GM21390 (cell line): ENCODE data around the gene EVC2.

Source experiments
- ATAC-seq: cut with Tn5 transposase; IDR thresholded peaks from one replicate; pipeline ENCODE4 v1.9.1; 2021; ENCODE audit not compliant: unreplicated experiment

EVC2 gene

GRCh38 chr4:5515646-5516045, 192.7 kb downstream of the EVC2 start:
- ATAC-seq, result no peak
